Measurements from ENCODE around the gene DDX10.

GRCh38 chr11:108854346-108854745, 189.5 kb downstream of the DDX10 start:
- TF ChIP-seq POLR2AphosphoS5 (IDR thresholded peaks at IDR 0.05; ENCODE audit: low read depth), result no peak
- TF ChIP-seq, protein P1, sequence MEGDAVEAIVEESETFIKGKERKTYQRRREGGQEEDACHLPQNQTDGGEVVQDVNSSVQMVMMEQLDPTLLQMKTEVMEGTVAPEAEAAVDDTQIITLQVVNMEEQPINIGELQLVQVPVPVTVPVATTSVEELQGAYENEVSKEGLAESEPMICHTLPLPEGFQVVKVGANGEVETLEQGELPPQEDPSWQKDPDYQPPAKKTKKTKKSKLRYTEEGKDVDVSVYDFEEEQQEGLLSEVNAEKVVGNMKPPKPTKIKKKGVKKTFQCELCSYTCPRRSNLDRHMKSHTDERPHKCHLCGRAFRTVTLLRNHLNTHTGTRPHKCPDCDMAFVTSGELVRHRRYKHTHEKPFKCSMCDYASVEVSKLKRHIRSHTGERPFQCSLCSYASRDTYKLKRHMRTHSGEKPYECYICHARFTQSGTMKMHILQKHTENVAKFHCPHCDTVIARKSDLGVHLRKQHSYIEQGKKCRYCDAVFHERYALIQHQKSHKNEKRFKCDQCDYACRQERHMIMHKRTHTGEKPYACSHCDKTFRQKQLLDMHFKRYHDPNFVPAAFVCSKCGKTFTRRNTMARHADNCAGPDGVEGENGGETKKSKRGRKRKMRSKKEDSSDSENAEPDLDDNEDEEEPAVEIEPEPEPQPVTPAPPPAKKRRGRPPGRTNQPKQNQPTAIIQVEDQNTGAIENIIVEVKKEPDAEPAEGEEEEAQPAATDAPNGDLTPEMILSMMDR (IDR thresholded peaks at IDR 0.05; ENCODE audit: insufficient read depth, low read length), result no peak
- no peak for TF ChIP-seq GABPA (IDR thresholded peaks at IDR 0.05; ENCODE audit: low read depth)
- TF ChIP-seq, protein P2, sequence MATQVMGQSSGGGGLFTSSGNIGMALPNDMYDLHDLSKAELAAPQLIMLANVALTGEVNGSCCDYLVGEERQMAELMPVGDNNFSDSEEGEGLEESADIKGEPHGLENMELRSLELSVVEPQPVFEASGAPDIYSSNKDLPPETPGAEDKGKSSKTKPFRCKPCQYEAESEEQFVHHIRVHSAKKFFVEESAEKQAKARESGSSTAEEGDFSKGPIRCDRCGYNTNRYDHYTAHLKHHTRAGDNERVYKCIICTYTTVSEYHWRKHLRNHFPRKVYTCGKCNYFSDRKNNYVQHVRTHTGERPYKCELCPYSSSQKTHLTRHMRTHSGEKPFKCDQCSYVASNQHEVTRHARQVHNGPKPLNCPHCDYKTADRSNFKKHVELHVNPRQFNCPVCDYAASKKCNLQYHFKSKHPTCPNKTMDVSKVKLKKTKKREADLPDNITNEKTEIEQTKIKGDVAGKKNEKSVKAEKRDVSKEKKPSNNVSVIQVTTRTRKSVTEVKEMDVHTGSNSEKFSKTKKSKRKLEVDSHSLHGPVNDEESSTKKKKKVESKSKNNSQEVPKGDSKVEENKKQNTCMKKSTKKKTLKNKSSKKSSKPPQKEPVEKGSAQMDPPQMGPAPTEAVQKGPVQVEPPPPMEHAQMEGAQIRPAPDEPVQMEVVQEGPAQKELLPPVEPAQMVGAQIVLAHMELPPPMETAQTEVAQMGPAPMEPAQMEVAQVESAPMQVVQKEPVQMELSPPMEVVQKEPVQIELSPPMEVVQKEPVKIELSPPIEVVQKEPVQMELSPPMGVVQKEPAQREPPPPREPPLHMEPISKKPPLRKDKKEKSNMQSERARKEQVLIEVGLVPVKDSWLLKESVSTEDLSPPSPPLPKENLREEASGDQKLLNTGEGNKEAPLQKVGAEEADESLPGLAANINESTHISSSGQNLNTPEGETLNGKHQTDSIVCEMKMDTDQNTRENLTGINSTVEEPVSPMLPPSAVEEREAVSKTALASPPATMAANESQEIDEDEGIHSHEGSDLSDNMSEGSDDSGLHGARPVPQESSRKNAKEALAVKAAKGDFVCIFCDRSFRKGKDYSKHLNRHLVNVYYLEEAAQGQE (IDR thresholded peaks at IDR 0.05; ENCODE audit: insufficient replicate concordance, low read depth), result no peak

All from HL-60 (cell line).